Nephron progenitor cell (in vitro differentiated cells): ENCODE data around the gene CHD6.

Source experiments
- DNase-seq: peaks from one replicate; pipeline ENCODE4 v3.0.0; 2021
- H3K27ac Mint-ChIP-seq: 2 replicates; pipeline ENCODE4 v1.8.0; 2021; ENCODE audit warnings: mild to moderate bottlenecking, moderate library complexity, mixed read lengths
- H3K27me3 Mint-ChIP-seq: 2 replicates; pipeline ENCODE4 v1.8.0; 2021; ENCODE audit warnings: mild to moderate bottlenecking, low read depth, mixed read lengths; ENCODE audit not compliant: poor library complexity
- H3K36me3 Mint-ChIP-seq: 2 replicates; pipeline ENCODE4 v1.8.0; 2021; ENCODE audit warnings: low read depth, mixed read lengths
- H3K4me1 Mint-ChIP-seq: 2 replicates; pipeline ENCODE4 v1.8.0; 2021; ENCODE audit warnings: mixed read lengths
- H3K4me3 Mint-ChIP-seq: 2 replicates; pipeline ENCODE4 v1.8.0; 2021; ENCODE audit warnings: mild to moderate bottlenecking, moderate library complexity, mixed read lengths
- H3K9me3 Mint-ChIP-seq: 2 replicates; pipeline ENCODE4 v1.8.0; 2021; ENCODE audit warnings: mild to moderate bottlenecking, moderate library complexity, mixed read lengths
- TF ChIP-seq, protein P1 (sequence below): fragments of 200-600 bp; sonication (generic); IDR thresholded peaks from 2 replicates; pipeline ENCODE4 v1.5.0; 2021; ENCODE audit warnings: antibody characterized with exemption

Gene CHD6

DNA sequence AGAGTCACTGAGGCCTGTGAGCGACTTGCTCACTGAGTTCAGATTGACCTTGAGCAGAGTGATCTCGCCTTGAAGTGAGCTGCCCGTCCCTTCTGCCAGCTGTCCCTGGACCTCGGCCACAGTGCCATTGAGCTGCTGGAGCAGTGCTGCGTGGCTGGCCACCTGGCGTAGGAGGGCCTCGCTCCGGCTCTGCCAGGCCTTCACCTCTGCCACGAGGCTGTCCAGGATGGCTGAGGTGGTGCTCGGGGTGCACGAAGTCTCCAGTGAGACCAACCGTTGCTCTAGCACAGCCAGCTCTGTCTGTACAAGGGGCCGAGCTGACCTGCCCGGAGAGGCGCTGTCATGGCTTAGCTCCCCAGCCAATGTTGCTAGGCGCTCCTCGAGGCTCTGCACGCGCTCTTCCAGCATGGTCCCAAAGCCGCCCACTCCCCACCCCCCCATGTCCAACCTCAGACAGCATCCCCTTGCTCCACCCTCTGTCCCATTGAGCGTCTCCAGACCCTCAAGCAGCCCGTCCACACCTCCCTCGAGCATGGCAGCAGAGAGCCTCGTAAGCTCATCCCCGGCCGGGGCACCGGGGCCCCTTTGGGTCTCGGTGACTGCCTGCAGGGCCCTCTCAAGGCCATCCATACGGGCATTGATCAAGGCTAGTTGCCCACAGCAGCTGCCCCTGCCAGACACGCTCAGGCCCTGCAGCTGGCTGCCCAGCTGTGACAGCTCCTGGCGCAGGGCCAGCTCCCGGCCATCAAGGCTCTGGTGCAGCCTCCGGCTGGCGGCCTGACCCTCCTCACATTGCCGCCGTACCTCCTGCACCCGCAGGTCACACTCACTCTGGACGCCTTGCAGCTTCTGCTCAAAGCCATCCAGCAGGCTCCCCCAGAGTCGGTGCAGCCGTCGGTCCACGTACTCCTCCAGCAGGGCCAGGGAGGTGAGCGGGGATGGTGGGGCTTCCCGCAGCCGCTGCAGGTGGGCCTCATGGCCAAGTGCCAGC lies 256.1 kb downstream of the CHD6 start:
- Mint-ChIP-seq H3K9me3 (no peaks in the 10 kb centered on the region), H3K27ac (no peak overlapping the region), H3K4me1 (peaks cover 7% of the 10 kb centered on the region), H3K36me3 (no peaks in the 10 kb centered on the region), H3K27me3 (peaks cover 30% of the 10 kb centered on the region), H3K4me3 (no peak overlapping the region)
- DNase-seq = no peak
- TF ChIP-seq, protein P1, sequence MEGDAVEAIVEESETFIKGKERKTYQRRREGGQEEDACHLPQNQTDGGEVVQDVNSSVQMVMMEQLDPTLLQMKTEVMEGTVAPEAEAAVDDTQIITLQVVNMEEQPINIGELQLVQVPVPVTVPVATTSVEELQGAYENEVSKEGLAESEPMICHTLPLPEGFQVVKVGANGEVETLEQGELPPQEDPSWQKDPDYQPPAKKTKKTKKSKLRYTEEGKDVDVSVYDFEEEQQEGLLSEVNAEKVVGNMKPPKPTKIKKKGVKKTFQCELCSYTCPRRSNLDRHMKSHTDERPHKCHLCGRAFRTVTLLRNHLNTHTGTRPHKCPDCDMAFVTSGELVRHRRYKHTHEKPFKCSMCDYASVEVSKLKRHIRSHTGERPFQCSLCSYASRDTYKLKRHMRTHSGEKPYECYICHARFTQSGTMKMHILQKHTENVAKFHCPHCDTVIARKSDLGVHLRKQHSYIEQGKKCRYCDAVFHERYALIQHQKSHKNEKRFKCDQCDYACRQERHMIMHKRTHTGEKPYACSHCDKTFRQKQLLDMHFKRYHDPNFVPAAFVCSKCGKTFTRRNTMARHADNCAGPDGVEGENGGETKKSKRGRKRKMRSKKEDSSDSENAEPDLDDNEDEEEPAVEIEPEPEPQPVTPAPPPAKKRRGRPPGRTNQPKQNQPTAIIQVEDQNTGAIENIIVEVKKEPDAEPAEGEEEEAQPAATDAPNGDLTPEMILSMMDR = no peak

DNA sequence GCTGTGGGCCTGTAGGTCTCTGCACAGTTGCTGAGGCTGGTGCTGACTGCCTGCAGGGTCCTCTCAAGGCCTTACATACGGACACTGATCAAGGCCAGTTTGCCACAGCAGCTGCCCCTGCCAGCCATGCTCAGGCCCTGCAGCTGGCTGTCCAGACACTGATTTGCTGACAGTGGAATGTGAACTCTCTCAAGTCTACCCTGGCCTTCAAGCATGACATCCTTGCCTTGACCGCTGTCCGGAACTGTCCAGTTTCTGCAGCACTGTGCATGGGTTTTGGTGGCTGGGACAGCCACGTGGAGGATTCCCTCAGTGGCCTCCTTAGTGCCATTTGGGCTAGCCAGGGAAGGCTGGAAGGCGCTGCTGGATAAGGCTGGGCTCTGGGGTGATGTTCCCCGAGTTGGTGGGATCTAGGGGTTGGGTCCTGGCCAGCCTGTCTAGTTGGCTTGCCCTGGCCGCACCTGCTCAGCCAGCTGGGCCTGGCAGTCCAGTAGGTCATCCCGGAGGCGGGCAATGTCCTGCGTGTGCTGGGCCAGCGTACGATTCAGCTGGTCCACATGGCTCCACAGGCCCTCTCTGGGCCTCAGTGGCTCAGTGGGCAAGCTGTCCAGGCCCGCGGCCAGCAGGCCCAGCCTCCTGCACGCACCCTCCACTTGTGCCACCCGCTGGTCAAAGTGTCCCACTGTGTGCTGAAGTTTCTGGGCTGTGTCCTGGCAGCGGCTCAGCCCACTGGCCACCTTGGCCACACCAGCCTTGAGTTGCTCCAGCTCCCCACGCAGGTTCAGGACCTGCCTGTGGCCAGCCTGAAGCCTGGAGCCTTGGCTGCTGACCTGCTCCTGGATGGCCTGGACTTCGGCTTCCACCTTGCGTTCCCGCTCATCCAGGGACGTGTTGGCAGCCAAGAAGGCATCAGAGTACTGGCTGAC lies 257.1 kb downstream of the CHD6 start:
- H3K27me3 Mint-ChIP-seq = peaks cover 32% of the 10 kb centered on the region
- H3K4me1 Mint-ChIP-seq = peaks cover 5% of the 10 kb centered on the region
- H3K9me3 Mint-ChIP-seq = no peaks in the 10 kb centered on the region
- TF ChIP-seq, protein P1 = no peak
- no peak for DNase-seq
- H3K36me3 Mint-ChIP-seq = no peaks in the 10 kb centered on the region
- no peak overlapping the region for H3K4me3 Mint-ChIP-seq
- no peak overlapping the region for H3K27ac Mint-ChIP-seq

DNA sequence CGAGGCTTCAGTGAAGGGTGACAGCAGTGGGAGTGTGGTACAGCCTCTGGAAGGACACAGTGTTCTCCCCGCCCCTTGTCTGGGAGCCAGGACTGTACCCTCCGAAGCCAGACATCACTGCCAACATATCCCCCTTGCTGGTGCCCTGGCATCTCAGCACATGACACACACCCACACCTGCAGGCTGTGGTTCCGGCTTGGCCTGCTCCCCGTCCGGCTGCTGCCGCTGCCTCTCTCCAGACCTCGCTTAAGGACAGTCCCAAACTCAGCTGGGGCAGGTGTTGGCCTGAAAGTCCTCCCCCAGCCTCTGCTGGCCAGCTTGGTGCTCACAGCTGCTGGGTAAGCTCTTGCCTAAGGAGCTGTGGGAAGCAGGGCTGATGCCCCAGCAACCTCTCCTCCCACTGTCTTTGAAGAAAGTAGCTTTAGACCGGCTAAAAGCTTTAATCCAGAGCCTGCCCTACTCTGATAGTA lies 258.6 kb downstream of the CHD6 start:
- Mint-ChIP-seq H3K4me1 (no peaks in the 10 kb centered on the region), H3K27me3 (peaks cover 17% of the 10 kb centered on the region), H3K4me3 (no peak overlapping the region), H3K27ac (no peak overlapping the region), H3K9me3 (no peaks in the 10 kb centered on the region), H3K36me3 (no peaks in the 10 kb centered on the region)
- TF ChIP-seq, protein P1 = no peak
- DNase-seq = no peak

DNA sequence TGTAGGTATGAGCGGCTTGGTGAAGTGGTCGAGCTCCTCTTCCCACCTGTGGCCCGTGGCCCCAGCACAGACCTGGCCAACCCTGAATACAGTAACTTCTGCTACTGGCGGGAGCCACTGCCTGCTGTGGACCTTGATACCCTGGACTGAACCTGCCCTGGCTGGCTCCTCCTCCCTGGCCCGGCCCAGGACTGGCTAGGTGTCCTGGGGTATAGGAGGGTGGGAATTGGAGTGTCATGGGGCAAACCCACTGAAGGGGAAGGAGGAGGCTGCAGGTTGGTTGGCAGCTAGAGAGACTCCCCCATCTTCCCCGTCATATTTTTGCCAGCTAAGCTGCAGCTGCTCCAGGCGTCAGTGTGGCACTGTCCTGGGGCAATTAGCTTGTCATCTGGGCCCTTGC lies 259.5 kb downstream of the CHD6 start:
- H3K27ac Mint-ChIP-seq = no peak overlapping the region
- H3K4me1 Mint-ChIP-seq = no peaks in the 10 kb centered on the region

DNA sequence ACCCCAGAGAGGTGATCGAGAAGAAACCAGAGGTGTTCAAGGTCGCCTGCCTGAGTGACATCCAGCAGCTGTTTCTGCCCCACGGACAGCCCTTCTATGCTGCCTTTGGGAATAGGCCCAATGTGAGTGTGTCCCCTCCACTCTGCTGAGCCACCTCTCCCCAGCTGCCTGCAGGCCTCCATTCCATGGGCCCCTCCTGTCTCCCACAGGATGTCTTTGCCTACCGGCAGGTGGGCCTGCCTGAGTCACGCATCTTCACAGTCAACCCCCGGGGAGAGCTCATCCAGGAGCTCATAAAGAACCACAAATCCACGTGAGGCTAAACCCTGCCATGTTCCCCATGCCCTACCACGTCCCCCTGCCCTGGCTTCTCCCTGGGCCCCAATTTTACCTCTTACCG lies 259.9 kb downstream of the CHD6 start:
- Mint-ChIP-seq H3K27ac (no peak overlapping the region), H3K9me3 (no peaks in the 10 kb centered on the region), H3K4me3 (no peak overlapping the region), H3K36me3 (no peaks in the 10 kb centered on the region), H3K4me1 (no peaks in the 10 kb centered on the region), H3K27me3 (peaks cover 9% of the 10 kb centered on the region)
- TF ChIP-seq, protein P1 = no peak
- DNase-seq = no peak

More for the DNA sequence above, 259.5 kb downstream of the CHD6 start:
- Mint-ChIP-seq H3K27me3 (peaks cover 9% of the 10 kb centered on the region), H3K9me3 (no peaks in the 10 kb centered on the region), H3K4me3 (no peak overlapping the region), H3K36me3 (no peaks in the 10 kb centered on the region)
- DNase-seq = no peak
- TF ChIP-seq, protein P1 = no peak
